Measurements from ENCODE around the gene PCBP3.

Gene PCBP3

GRCh38 chr21:45982758-45983648 is 339.5 kb downstream of the PCBP3 start:
- Histone ChIP-seq H3K27me3 (peaks cover 80% of the 10 kb centered on the region), H3K4me3 (ENCODE audit: low read depth in 1 of 2, low read length in 1 of 2) (no peak overlapping the region), H3K4me1 (ENCODE audit: control insufficient read depth in 1 of 2, insufficient read depth in 1 of 2, low read depth in 1 of 2, low read length in 1 of 2) (peaks cover 0 to 5% of the 10 kb centered on the region in 2 experiments), H3K36me3 (no peaks in the 10 kb centered on the region), H3K9me3 (no peaks in the 10 kb centered on the region), H3K27ac (no peak overlapping the region)
- TF ChIP-seq CTCF (IDR thresholded peaks at IDR 0.05) = no peak

GRCh38 chr21:45983649-45983965 is 340.1 kb downstream of the PCBP3 start:
- peaks cover 74% of the 10 kb centered on the region for H3K27me3 ChIP-seq
- H3K27ac ChIP-seq = no peak overlapping the region
- peaks cover 0 to 5% of the 10 kb centered on the region in 2 experiments for H3K4me1 ChIP-seq (ENCODE audit: control insufficient read depth in 1 of 2, insufficient read depth in 1 of 2, low read depth in 1 of 2, low read length in 1 of 2)
- H3K9me3 ChIP-seq = no peaks in the 10 kb centered on the region
- TF ChIP-seq CTCF (IDR thresholded peaks at IDR 0.05) = no peak
- H3K4me3 ChIP-seq (ENCODE audit: low read depth in 1 of 2, low read length in 1 of 2) = no peak overlapping the region
- H3K36me3 ChIP-seq = no peaks in the 10 kb centered on the region

- Histone ChIP-seq H3K27me3 (peaks cover 69% of the 10 kb centered on the region), H3K9me3 (no peaks in the 10 kb centered on the region), H3K4me3 (ENCODE audit: low read depth in 1 of 2, low read length in 1 of 2) (no peak overlapping the region), H3K4me1 (ENCODE audit: control insufficient read depth in 1 of 2, insufficient read depth in 1 of 2, low read depth in 1 of 2, low read length in 1 of 2) (peaks cover 0 to 5% of the 10 kb centered on the region in 2 experiments), H3K36me3 (no peaks in the 10 kb centered on the region), H3K27ac (no peak overlapping the region)
- TF ChIP-seq CTCF (IDR thresholded peaks at IDR 0.05) = no peak
These were observed 340.5 kb downstream of the PCBP3 start for GRCh38 chr21:45983981-45984551.

- Histone ChIP-seq H3K27me3 (peaks cover 64% of the 10 kb centered on the region), H3K36me3 (no peaks in the 10 kb centered on the region), H3K9me3 (no peaks in the 10 kb centered on the region), H3K4me3 (ENCODE audit: low read depth in 1 of 2, low read length in 1 of 2) (no peak overlapping the region), H3K4me1 (ENCODE audit: control insufficient read depth in 1 of 2, insufficient read depth in 1 of 2, low read depth in 1 of 2, low read length in 1 of 2) (peaks cover 0 to 5% of the 10 kb centered on the region in 2 experiments), H3K27ac (no peak overlapping the region)
- no peak for TF ChIP-seq CTCF (IDR thresholded peaks at IDR 0.05)
These were observed 341.1 kb downstream of the PCBP3 start for GRCh38 chr21:45984584-45985095.

- no peaks in the 10 kb centered on the region for H3K36me3 ChIP-seq
- no peak overlapping the region for H3K27ac ChIP-seq
- peaks cover 53% of the 10 kb centered on the region for H3K27me3 ChIP-seq
- peaks cover 0 to 5% of the 10 kb centered on the region in 2 experiments for H3K4me1 ChIP-seq (ENCODE audit: control insufficient read depth in 1 of 2, insufficient read depth in 1 of 2, low read depth in 1 of 2, low read length in 1 of 2)
- no peak for TF ChIP-seq CTCF (IDR thresholded peaks at IDR 0.05)
- H3K9me3 ChIP-seq = no peaks in the 10 kb centered on the region
- H3K4me3 ChIP-seq (ENCODE audit: low read depth in 1 of 2, low read length in 1 of 2) = no peak overlapping the region
These were observed 342.2 kb downstream of the PCBP3 start for GRCh38 chr21:45985471-45986315.
